RWPE1 (cell line): ENCODE data around the gene SLC9A9.

Source experiments
- CTCF ChIA-PET: fragments of 350-600 bp; sonication (Branson Sonifier 250); formaldehyde crosslinking; extraction: SDS; loops from one replicate; lab custom pipeline; 2021; lab: Yijun Ruan, JAX
- POLR2A ChIA-PET: fragments of 400-600 bp; formaldehyde crosslinking; extraction: SDS; loops from one replicate; lab custom pipeline; 2020; ENCODE audit warnings: antibody characterized with exemption; ENCODE audit not compliant: low non-redundant PET; lab: Yijun Ruan, JAX
- DNase-seq: peaks from one replicate; pipeline ENCODE4 v3.0.0; 2012; ENCODE audit warnings: low spot score
- H3K27ac ChIP-seq: fragments of 450-650 bp; 2 replicates; pipeline ENCODE4 v1.5.1; 2017
- TF ChIP-seq, protein P1 (sequence below): fragments of 450-650 bp; conservative IDR thresholded peaks from 2 replicates; pipeline ENCODE4 v1.5.1; 2017; ENCODE audit warnings: low read depth, mild to moderate bottlenecking

The SLC9A9 gene

GRCh38 chr3:143628971-143629370, 219.3 kb downstream of the SLC9A9 start:
- TF ChIP-seq, protein P1, sequence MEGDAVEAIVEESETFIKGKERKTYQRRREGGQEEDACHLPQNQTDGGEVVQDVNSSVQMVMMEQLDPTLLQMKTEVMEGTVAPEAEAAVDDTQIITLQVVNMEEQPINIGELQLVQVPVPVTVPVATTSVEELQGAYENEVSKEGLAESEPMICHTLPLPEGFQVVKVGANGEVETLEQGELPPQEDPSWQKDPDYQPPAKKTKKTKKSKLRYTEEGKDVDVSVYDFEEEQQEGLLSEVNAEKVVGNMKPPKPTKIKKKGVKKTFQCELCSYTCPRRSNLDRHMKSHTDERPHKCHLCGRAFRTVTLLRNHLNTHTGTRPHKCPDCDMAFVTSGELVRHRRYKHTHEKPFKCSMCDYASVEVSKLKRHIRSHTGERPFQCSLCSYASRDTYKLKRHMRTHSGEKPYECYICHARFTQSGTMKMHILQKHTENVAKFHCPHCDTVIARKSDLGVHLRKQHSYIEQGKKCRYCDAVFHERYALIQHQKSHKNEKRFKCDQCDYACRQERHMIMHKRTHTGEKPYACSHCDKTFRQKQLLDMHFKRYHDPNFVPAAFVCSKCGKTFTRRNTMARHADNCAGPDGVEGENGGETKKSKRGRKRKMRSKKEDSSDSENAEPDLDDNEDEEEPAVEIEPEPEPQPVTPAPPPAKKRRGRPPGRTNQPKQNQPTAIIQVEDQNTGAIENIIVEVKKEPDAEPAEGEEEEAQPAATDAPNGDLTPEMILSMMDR, result no peak
- no peak overlapping the region for H3K27ac ChIP-seq
- ChIA-PET POLR2A (no interaction called here), CTCF (no interaction called here)
- no peak for DNase-seq

DNA sequence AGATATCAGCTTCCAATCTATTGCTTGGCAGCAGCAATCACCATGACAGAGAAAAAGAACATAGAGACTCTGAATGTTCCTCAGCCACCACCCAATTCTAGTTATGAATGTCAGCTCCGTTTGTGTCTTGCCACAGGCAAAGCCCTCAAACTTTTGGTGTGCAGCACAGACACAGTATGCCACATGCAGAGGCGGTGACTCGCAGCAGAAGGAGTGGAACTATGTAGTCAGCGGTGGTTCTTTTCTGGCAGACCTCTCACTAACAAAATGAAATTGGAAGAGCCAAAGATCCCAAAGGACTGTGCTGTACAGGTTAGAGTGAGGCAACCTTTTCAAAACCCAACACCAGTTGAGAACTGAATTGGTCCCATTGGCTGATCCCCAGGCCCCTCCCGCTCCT, 220.9 kb downstream of the SLC9A9 start:
- no peak for DNase-seq
- CTCF ChIA-PET, result no interaction called here
- TF ChIP-seq, protein P1, result no peak
- H3K27ac ChIP-seq, result no peak overlapping the region
- POLR2A ChIA-PET, result no interaction called here

DNA sequence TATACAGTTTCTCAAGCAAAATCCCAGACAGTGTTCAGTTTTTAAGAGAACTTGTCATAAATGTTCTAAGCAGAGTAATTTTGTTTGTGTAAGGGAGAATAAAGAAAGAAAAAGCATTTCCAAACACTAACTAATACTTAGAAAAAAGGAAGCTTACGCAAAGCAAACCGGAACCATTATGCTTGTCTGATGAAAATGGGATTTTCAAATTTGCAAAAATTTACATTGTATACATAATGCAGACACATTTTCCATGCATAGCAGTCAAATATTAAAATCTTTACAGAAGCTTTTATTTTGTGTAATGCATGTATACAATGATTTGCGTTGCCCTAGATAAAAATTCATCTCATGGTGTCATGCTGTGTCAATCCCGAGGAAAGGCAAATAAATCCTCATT, 229.0 kb downstream of the SLC9A9 start:
- ChIA-PET CTCF (no interaction called here), POLR2A (no interaction called here)
- no peak for DNase-seq
- TF ChIP-seq, protein P1, result no peak
- no peak overlapping the region for H3K27ac ChIP-seq

DNA sequence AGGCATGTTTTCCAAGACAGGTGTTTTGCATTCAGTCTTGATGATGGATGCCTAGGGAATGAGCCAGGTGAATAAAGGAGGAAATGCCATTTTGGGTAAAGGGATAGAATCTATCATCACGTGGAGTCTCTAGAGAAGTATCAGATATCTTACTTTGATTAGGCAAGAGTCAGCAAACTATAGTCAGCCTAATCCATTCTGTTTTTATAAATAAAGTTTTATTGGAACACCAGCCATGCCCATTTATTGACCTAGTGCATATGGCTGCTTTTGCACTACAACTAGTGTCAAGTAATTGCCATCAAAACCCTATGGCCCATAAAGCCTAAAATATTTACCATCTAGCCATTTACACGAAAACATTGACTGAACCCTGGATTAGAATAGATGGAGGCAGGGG, 231.2 kb downstream of the SLC9A9 start:
- TF ChIP-seq, protein P1, result no peak
- H3K27ac ChIP-seq, result no peak overlapping the region
- ChIA-PET CTCF (no interaction called here), POLR2A (no interaction called here)
- DNase-seq, result no peak

DNA sequence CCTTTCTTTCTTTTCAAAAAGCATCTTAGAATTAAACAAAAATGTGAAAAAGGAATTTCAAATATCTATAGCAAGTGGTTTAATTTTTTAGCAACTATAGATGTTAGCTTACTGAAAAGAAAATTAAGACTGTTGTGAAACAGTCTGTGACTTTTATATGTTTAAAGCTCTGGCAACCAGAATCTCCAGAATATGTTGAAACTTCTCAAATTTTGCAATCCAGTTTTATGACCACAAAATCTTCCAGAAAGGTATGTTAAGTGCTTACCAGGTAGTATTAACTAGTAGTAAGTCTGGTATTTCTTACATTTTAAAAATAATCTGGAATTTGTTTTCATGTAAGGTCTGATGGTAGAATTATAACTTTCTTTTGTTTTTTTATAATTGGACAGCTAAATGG, 235.0 kb downstream of the SLC9A9 start:
- ChIA-PET CTCF (no interaction called here), POLR2A (no interaction called here)
- TF ChIP-seq, protein P1, result no peak
- no peak for DNase-seq
- no peak overlapping the region for H3K27ac ChIP-seq

DNA sequence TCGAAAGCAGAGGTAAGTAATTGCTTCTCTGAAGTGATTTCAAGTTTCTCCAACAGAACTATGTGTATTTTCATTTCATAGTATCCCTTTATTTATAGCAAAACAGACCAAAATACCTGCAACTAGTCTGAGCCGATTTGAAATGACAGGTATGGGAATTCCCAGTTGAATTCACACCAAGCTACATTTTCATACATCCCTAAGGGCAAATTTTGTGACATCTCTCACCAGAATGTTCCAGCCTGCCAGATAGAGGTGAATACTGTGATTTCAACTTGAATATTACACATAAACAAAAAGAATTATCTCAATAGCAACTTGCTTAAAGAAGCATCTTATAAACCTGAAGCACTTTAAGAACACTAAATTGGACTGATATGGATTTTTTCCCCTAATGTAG, 235.7 kb downstream of the SLC9A9 start:
- ChIA-PET CTCF (no interaction called here), POLR2A (no interaction called here)
- TF ChIP-seq, protein P1, result no peak

GRCh38 chr3:143608966-143609365, 239.3 kb downstream of the SLC9A9 start:
- CTCF ChIA-PET, result no interaction called here
- TF ChIP-seq, protein P1, result no peak
- no peak overlapping the region for H3K27ac ChIP-seq
- no peak for DNase-seq
- POLR2A ChIA-PET, result no interaction called here

More for the DNA sequence above, 235.7 kb downstream of the SLC9A9 start:
- DNase-seq, result no peak
- no peak overlapping the region for H3K27ac ChIP-seq
